HG03521 (cell line): ENCODE results near the gene CD1D.
"Not testable (repeated sequence)": the region's sequence is repeated elsewhere in the genome, so short reads cannot be mapped to it uniquely, and the experiment has no call there.

ENCODE experiments used
- ATAC-seq: cut with Tn5 transposase; IDR thresholded peaks from one replicate; pipeline ENCODE4 v1.9.1; 2021; ENCODE audit warnings: mild to moderate bottlenecking, moderate library complexity; ENCODE audit not compliant: unreplicated experiment

CD1D gene

GRCh38 chr1:158175915-158176314, 4.8 kb upstream of the CD1D start:
- ATAC-seq, result not testable (repeated sequence)

DNA sequence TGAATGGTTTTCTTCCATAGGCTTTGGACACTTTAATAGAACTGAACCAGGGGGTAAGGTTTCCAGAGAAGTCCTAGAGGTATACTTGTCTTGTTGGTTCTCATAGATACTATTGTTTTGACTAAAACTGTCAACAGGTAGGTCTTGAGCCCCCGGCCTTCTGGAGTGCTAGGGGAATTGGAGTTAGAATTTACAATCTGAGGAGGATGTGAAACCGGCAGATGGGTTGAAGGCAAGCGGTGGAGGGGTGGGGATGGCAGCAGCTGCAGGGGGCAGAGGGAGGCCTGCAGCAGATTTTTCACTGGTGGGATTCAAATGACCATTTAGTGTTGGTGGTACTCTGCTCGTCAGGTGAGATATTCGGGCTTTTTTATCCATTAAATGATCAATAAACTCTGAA, 4.3 kb upstream of the CD1D start:
- no peak for ATAC-seq

GRCh38 chr1:158176849-158177699, 3.6 kb upstream of the CD1D start:
- ATAC-seq, result not testable (repeated sequence)

DNA sequence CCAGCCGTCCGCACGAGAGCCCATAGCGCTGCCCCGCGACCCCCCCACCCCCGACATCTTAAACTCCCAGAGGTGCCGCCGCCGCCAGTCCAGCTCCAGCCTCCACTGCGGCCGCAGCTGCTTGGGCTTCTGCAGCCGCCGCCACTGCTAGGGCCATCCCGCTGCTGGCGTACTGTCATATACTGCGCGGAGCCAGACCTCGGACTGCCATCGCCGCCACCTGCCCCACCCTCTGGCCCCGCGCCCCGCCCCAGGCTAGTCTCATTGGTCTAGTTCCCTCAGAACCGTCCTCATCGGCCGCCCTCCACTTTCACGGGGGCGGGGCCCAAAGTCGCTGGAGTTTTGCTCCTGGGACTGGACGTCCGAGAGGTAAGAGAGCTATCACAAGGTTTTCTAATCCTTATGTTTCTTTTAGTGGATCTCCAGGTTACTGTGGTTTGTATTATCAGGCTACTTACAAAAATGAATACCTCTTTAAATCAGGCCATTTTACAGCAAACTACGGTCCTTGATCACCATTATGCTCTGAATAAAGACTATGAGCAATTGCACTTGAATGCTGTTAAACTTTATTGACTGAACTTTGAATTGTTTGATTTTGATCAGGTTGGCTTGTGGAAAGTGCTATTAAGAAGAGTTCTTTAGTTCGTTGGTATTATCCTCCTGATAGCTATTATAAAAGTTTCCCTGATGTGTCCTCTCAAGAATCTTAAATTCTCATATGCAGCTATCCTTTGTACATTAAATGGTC, 2.8 kb upstream of the CD1D start:
- ATAC-seq, result no peak

- peak; percentile 79 for ATAC-seq
Observed at GRCh38 chr1:158179301-158180041, 1.2 kb upstream of the CD1D start.

DNA sequence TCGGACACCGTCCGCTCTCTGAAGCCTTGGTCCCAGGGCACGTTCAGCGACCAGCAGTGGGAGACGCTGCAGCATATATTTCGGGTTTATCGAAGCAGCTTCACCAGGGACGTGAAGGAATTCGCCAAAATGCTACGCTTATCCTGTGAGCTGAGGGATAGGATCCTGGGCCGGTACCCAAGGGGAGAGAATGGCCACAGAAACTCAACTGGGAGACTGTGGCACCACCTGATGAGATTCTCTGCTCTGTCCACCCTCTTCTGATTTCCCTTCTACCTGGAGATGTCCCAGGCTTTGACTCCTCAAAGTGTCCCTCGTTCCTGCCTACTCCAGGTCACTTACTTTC, 855 bp downstream of the CD1D start:
- no peak for ATAC-seq

- ATAC-seq, result no peak
Observed at GRCh38 chr1:158185770-158186169, 5.1 kb downstream of the CD1D start.

GRCh38 chr1:158186180-158186579, 5.5 kb downstream of the CD1D start:
- ATAC-seq, result no peak

- no peak for ATAC-seq
Observed at GRCh38 chr1:158188611-158189010, 7.9 kb downstream of the CD1D start.

GRCh38 chr1:158189624-158190023, 8.9 kb downstream of the CD1D start:
- no peak for ATAC-seq

DNA sequence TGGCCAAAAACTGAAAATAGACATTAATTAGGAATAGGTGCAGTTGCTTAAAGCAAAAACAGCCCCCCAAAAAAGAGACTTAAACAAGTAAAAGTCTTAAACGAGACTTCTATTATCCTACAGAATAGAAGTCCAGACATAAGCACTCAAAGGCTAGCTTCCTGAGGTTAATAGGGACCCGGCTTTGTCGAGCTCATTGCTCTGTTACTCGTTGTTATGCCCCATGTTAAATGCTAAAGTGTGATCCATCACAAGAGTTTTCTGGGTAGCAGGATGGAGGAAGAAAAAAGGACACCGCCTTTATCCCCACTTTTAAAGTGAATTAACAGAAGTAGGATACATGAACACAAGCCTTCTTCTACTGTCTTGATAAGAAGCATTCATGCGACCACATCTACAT, 10.6 kb downstream of the CD1D start:
- no peak for ATAC-seq

DNA sequence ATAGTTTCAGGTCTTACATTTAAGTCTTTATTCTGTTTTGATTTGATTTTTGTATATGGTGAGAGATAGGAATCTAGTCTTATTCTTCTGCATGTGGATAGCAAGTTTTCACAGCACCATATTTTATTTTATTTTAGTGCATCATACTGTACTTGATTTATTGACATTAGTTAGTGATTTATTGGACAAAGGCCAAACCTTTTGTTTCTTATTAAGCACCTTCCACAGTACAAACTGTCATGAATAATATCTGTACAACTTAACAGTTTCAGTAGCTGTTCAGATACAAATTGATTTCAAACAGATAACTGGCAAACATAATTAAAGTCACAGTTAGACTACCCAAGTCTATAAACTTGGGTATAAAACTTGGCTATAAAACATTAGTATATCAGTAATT, 15.8 kb downstream of the CD1D start:
- ATAC-seq, result no peak

DNA sequence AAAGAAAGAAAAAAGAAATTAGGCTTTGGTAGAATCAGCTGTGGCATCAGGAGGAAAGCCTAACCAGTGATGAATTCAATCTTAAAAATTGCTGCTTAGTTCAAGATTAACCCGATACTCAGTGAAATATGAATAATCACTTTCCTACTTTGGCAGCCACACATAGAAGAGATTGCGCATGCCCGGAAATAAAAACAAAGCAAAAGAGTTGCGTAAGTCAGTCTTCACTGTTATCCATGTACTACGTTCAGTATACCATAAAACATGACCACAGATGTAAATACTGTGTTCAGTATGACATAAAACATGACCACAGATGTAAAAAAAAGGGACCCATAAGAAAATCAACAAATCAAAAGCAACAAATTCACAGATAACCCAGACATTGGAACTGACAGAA, 19.2 kb downstream of the CD1D start:
- ATAC-seq, result no peak

DNA sequence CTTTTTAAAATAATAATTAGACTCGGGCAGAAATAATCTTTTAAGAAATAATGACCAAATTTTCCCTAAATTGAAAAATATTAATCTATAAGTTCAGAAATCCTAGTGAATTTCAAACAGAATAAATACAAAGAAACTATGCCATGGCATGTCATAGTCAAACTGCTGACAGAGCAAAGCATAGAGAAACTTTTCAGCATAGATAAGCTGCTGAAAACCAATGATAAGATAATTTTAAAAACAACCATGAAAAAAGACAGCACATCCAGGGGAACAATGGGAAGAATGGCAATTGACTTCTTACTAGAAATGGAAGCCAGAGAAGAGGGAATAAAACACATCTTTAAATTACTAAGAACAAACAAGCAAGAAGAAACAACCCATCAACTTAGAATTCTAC, 19.8 kb downstream of the CD1D start:
- ATAC-seq, result no peak

DNA sequence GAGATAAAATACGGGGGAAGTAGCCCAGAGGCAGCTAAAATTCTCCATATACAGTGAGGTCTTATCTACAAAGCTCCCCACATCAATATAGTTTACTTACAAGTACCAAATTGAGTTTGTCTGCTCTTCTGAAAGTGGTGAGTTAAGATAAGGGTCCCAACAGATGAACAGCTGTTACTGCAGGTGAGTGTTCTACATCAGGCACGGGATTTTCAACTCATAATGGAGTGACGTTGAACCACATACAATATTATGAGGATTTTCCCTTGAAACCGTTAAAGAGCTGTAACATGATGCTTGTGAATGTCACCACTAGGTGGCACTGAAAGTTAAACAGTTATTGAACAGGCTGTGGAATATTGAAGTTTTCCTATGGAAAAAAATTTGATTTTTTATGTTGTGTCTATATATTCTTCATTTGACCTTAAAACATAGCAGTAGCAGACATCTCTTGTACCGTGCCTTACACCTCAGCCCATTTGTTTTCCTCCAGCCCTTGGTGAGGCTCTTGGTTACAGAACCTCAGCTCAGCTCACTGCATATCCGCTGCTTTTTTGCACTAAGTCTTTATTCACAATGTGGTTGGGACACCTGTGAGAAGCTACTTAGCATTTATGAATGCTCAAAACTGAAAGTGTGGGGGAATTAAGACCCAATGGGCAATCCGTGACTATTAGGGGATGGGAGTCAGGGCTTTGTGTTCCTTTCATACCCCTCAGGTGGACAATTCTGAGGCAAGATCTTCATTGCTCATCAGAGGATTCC, 23.2 kb downstream of the CD1D start:
- ATAC-seq, result no peak

DNA sequence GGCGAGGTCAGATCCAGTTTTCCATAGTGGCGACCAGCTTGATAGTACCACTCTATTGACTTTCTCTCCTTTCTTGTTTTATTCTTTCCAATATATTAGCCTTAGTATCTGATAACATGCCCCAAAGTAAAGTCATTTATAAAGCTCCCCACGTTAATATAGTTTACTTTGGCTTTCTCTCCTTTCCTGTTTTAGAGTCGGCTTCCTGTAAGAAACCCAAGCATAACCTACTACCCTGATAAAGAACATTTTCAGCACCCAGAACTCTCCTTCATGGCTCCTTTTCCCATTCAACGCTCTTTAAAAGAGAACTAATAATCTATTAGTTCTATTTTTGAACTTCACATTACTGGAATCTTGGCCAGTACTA, 23.7 kb downstream of the CD1D start:
- no peak for ATAC-seq

- ATAC-seq, result no peak
Observed at GRCh38 chr1:158208586-158209116, 28.0 kb downstream of the CD1D start.

- no peak for ATAC-seq
Observed at GRCh38 chr1:158212320-158212719, 31.6 kb downstream of the CD1D start.

DNA sequence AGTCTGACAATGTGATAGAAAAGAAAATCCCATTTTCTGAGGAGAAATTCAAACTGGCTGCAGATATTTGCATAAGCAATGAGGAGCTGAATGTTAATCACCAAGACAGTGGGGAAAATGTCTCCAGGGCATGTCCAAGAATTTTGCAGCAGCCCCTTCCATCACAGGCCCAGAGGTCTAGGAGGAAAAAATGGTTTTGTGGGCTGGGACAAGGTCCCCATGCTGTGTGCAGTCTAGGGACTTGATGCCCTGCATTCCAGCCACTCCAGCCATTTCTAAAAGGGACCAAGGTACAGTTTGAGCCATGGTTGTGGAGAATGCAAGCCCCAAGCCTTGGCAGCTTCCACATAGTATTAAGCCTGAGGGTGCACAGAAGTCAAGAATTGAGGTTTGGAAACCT, 42.8 kb downstream of the CD1D start:
- not testable (repeated sequence) for ATAC-seq

GRCh38 chr1:158227904-158228623, 47.4 kb downstream of the CD1D start:
- no peak for ATAC-seq
